K562 (cell line): Measurements from ENCODE around the gene DCPS. TPM values are rescaled to one million over a fixed set of nuclear protein-coding genes. Genes with fewer than 3 reads are reported as not detected.

Experiments used
- BRD4 ChIP-seq: fragments of 200-600 bp; sonication (generic); IDR thresholded peaks from 2 replicates; pipeline ENCODE4 v1.6.1; 2017; ENCODE audit warnings: inconsistent platforms
- EHMT2 ChIP-seq: fragments of 450-650 bp; IDR thresholded peaks from 2 replicates; pipeline ENCODE4 v1.6.1; 2018; ENCODE audit warnings: antibody characterized with exemption
- ETS2 ChIP-seq: IDR thresholded peaks from 2 replicates; pipeline ENCODE4 v1.6.1; 2016; ENCODE audit warnings: borderline replicate concordance, missing genetic modification characterization, mild to moderate bottlenecking, moderate library complexity, missing compliant biosample characterization; ENCODE audit not compliant: poor library complexity, severe bottlenecking
- FOXM1 ChIP-seq, 2 experiments: fragments of 450-650 bp in 1 of 2; sonication (generic) in 1 of 2; formaldehyde crosslinking in 1 of 2; IDR thresholded peaks; 2 replicates each; pipeline versions ENCODE4 v1.6.1 to v1.9.0; 2017 to 2022; ENCODE audit warnings: low read depth in 2 of 2, mild to moderate bottlenecking in 2 of 2, missing genetic modification reagents in 1 of 2, moderate library complexity in 1 of 2
- JUND ChIP-seq, 2 experiments: IDR thresholded peaks; 2 replicates in 1 of 2; 3 replicates in 1 of 2; pipeline ENCODE4 v1.6.1; 2011; ENCODE audit warnings: borderline replicate concordance in 2 of 2, low read depth in 2 of 2, low read length in 2 of 2, improper control_type of control experiment in 1 of 2, missing biosample characterization in 1 of 2, missing genetic modification characterization in 1 of 2, missing genetic modification reagents in 1 of 2
- KDM5B ChIP-seq: fragments of 200-600 bp; sonication (generic); IDR thresholded peaks from 2 replicates; pipeline ENCODE4 v1.6.1; 2012; ENCODE audit warnings: low read depth, mild to moderate bottlenecking, moderate library complexity, low read length, control low read depth, inconsistent platforms; ENCODE audit not compliant: insufficient replicate concordance
- PHB2 ChIP-seq: fragments of 450-650 bp; IDR thresholded peaks from 2 replicates; pipeline ENCODE4 v1.6.1; 2017; ENCODE audit warnings: low read depth
- POLR2B ChIP-seq: fragments of 450-650 bp; IDR thresholded peaks from 2 replicates; pipeline ENCODE4 v1.6.1; 2018; ENCODE audit warnings: low read depth; ENCODE audit not compliant: partially characterized antibody
- RFX7 ChIP-seq: fragments of 250-450 bp; sonication (Bioruptor Pico); IDR thresholded peaks from 2 replicates; pipeline ENCODE4 v1.5.1; 2021; ENCODE audit warnings: mild to moderate bottlenecking
- TRIM24 ChIP-seq, 2 experiments: fragments of 450-650 bp; IDR thresholded peaks; 2 replicates each; pipeline ENCODE4 v1.6.1; 2016
- ZFX ChIP-seq: sonication (generic); formaldehyde crosslinking; IDR thresholded peaks from 2 replicates; pipeline ENCODE4 v1.8.0; 2022; ENCODE audit warnings: mild to moderate bottlenecking, missing genetic modification reagents, moderate library complexity
- ZNF354B ChIP-seq: fragments of 250-450 bp; sonication (Bioruptor Pico); IDR thresholded peaks from 2 replicates; pipeline ENCODE4 v1.4.0; 2020
- ZNF41 ChIP-seq: fragments of 250-450 bp; sonication (Bioruptor Pico); conservative IDR thresholded peaks from 2 replicates; pipeline ENCODE4 v1.4.0; 2020; ENCODE audit warnings: mild to moderate bottlenecking
- polyA plus RNA-seq, 8 experiments: library from polyadenylated mRNA; depleted of rRNA in 4 of 8; stranded (reverse) in 5 of 8; unstranded in 3 of 8; fragments of >200 nt; fragmentation: Nextera tagmentation in 2 of 8; fragmentation: Illumina TruSeq in 1 of 8; extraction: Ambion mirVana in 2 of 8; extraction: Trizol in 1 of 8; gene quantifications; 2 replicates each; pipeline versions ENCODE4 v1.2.1 to v1.2.3, GENCODE V29; 2011 to 2014; ENCODE audit warnings: inconsistent platforms in 1 of 8, missing spikeins in 1 of 8
- total RNA-seq, 7 experiments: library from RNA; depleted of rRNA in 6 of 7; stranded (reverse); fragments of >200 nt in 6 of 7; fragmentation: Illumina TruSeq in 2 of 7; extraction: Trizol in 2 of 7; gene quantifications; 2 replicates each; pipeline versions ENCODE4 v1.2.1 to v1.2.3, GENCODE V29; 2011 to 2021; ENCODE audit warnings: low replicate concordance in 1 of 7
- TF ChIP-seq, protein P1 (sequence below): sonication (generic); formaldehyde crosslinking; IDR thresholded peaks from 2 replicates; pipeline ENCODE4 v1.8.1; 2023; ENCODE audit warnings: mild to moderate bottlenecking, missing genetic modification reagents, moderate library complexity
- TF ChIP-seq, protein P2 (sequence below): fragments of 450-650 bp; IDR thresholded peaks from 2 replicates; pipeline ENCODE4 v1.6.1; 2016
- TF ChIP-seq, protein P3 (sequence below): sonication (generic); formaldehyde crosslinking; IDR thresholded peaks from 2 replicates; pipeline ENCODE4 v1.8.0; 2022; ENCODE audit warnings: mild to moderate bottlenecking, low read depth, missing genetic modification reagents
- TF ChIP-seq, protein P4 (sequence below): fragments of 150-350 bp; conservative IDR thresholded peaks from 2 replicates; pipeline ENCODE4 v1.6.1; 2014; ENCODE audit warnings: low read length
- TF ChIP-seq, protein P5 (sequence below): sonication (generic); formaldehyde crosslinking; IDR thresholded peaks from 2 replicates; pipeline ENCODE4 v1.8.0; 2022; ENCODE audit warnings: missing genetic modification reagents, mild to moderate bottlenecking, moderate library complexity, borderline replicate concordance
- TF ChIP-seq, protein P6 (sequence below): sonication (generic); formaldehyde crosslinking; IDR thresholded peaks from 2 replicates; pipeline ENCODE4 v1.8.0; 2022; ENCODE audit warnings: mild to moderate bottlenecking, missing genetic modification reagents

Gene DCPS
- total and polyA plus RNA-seq, 9 of the 15 experiments (the other 6 are each of a cell fraction or from before 2014, with no cell fraction given) = 8.7 to 38.1 (median 17.9) TPM

DNA sequence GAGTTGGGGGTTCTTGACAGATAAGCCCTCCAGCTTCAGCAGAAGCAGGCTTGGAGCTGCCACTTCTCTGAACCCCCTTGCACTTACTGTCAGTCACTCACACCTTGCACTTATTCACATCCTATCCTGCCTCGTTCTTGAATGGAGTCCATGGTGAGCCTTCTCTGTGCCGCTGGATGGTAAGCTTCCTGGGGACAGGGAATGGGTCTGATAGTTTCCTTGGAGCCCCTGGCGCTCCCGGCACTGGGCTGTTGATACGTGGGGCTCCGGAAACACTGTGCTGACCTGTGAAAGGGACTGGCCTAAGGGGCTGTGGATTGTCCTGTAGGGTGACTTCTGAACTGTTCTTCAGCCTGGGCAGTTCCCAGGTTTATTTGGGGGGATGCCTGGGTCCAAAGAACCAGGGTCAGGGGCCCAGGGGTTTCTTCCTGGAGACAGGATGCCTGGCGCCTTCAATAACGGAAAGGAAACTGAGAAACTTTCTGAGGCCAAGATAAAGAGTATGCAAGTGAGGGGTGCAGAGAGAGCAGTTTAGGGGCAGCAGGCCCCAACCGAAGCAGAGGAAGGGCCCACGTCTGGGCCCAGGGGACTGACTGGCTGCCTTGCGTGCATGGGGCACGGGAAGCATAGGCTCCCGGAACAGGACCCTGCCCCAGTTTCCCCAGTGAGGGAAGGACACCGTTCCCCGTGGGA lies 50.9 kb downstream of the DCPS start (continued):
- peak; percentile 49 to 68; a peak in 2 of 4 replicates for TF ChIP-seq TRIM24 (IDR thresholded peaks at IDR 0.05)
- no peak for TF ChIP-seq FOXM1 (IDR thresholded peaks at IDR 0.05; ENCODE audit: low read depth)
- no peak for TF ChIP-seq FOXM1 (CRISPR knock-in tag; IDR thresholded peaks at IDR 0.05; ENCODE audit: low read depth)
- TF ChIP-seq KDM5B = peak; percentile 17
- TF ChIP-seq ZFX (CRISPR knock-in tag) = peak; percentile 53; the same call in 1 of the 2 replicates
- TF ChIP-seq, protein P1, sequence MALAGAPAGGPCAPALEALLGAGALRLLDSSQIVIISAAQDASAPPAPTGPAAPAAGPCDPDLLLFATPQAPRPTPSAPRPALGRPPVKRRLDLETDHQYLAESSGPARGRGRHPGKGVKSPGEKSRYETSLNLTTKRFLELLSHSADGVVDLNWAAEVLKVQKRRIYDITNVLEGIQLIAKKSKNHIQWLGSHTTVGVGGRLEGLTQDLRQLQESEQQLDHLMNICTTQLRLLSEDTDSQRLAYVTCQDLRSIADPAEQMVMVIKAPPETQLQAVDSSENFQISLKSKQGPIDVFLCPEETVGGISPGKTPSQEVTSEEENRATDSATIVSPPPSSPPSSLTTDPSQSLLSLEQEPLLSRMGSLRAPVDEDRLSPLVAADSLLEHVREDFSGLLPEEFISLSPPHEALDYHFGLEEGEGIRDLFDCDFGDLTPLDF (CRISPR knock-in tag) = no peak
- TF ChIP-seq POLR2B = no peak
- TF ChIP-seq, protein P2, sequence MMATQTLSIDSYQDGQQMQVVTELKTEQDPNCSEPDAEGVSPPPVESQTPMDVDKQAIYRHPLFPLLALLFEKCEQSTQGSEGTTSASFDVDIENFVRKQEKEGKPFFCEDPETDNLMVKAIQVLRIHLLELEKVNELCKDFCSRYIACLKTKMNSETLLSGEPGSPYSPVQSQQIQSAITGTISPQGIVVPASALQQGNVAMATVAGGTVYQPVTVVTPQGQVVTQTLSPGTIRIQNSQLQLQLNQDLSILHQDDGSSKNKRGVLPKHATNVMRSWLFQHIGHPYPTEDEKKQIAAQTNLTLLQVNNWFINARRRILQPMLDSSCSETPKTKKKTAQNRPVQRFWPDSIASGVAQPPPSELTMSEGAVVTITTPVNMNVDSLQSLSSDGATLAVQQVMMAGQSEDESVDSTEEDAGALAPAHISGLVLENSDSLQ = peak; percentile 38; the same call in 1 of the 2 replicates
- TF ChIP-seq ZNF354B (CRISPR knock-in tag) = no peak
- TF ChIP-seq EHMT2 = peak; percentile 48; the same call in 1 of the 2 replicates
- TF ChIP-seq, protein P3, sequence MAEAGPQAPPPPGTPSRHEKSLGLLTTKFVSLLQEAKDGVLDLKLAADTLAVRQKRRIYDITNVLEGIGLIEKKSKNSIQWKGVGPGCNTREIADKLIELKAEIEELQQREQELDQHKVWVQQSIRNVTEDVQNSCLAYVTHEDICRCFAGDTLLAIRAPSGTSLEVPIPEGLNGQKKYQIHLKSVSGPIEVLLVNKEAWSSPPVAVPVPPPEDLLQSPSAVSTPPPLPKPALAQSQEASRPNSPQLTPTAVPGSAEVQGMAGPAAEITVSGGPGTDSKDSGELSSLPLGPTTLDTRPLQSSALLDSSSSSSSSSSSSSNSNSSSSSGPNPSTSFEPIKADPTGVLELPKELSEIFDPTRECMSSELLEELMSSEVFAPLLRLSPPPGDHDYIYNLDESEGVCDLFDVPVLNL = no peak
- no peak for TF ChIP-seq RFX7 (CRISPR knock-in tag)
- no peak for TF ChIP-seq BRD4
- TF ChIP-seq, protein P4, sequence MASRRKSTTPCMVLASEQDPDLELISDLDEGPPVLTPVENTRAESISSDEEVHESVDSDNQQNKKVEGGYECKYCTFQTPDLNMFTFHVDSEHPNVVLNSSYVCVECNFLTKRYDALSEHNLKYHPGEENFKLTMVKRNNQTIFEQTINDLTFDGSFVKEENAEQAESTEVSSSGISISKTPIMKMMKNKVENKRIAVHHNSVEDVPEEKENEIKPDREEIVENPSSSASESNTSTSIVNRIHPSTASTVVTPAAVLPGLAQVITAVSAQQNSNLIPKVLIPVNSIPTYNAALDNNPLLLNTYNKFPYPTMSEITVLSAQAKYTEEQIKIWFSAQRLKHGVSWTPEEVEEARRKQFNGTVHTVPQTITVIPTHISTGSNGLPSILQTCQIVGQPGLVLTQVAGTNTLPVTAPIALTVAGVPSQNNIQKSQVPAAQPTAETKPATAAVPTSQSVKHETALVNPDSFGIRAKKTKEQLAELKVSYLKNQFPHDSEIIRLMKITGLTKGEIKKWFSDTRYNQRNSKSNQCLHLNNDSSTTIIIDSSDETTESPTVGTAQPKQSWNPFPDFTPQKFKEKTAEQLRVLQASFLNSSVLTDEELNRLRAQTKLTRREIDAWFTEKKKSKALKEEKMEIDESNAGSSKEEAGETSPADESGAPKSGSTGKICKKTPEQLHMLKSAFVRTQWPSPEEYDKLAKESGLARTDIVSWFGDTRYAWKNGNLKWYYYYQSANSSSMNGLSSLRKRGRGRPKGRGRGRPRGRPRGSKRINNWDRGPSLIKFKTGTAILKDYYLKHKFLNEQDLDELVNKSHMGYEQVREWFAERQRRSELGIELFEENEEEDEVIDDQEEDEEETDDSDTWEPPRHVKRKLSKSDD = no peak
- TF ChIP-seq PHB2 = no peak
- no peak for TF ChIP-seq ETS2 (tag)
- TF ChIP-seq JUND (IDR thresholded peaks at IDR 0.05; ENCODE audit: borderline replicate concordance, low read depth, low read length) = no peak
- no peak for TF ChIP-seq JUND (tag; IDR thresholded peaks at IDR 0.05; ENCODE audit: borderline replicate concordance, low read depth, low read length)
- TF ChIP-seq, protein P5, sequence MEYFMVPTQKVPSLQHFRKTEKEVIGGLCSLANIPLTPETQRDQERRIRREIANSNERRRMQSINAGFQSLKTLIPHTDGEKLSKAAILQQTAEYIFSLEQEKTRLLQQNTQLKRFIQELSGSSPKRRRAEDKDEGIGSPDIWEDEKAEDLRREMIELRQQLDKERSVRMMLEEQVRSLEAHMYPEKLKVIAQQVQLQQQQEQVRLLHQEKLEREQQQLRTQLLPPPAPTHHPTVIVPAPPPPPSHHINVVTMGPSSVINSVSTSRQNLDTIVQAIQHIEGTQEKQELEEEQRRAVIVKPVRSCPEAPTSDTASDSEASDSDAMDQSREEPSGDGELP (CRISPR knock-in tag) = peak; percentile 37; the same call in 1 of the 2 replicates
- no peak for TF ChIP-seq ZNF41 (CRISPR knock-in tag)
- TF ChIP-seq, protein P6, sequence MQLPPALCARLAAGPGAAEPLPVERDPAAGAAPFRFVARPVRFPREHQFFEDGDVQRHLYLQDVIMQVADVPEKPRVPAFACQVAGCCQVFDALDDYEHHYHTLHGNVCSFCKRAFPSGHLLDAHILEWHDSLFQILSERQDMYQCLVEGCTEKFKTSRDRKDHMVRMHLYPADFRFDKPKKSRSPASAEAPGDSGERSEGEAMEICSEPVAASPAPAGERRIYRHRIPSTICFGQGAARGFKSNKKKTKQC (CRISPR knock-in tag) = peak; percentile 58; the same call in 1 of the 2 replicates
